HG03045 (cell line): ENCODE data around the gene EYA4.
"Not testable (repeated sequence)": the region's sequence is repeated elsewhere in the genome, so short reads cannot be mapped to it uniquely, and the experiment has no call there.

Source experiments
- ATAC-seq: cut with Tn5 transposase; IDR thresholded peaks from one replicate; pipeline ENCODE4 v1.9.1; 2021; ENCODE audit warnings: mild to moderate bottlenecking, moderate library complexity; ENCODE audit not compliant: unreplicated experiment

EYA4 gene

DNA sequence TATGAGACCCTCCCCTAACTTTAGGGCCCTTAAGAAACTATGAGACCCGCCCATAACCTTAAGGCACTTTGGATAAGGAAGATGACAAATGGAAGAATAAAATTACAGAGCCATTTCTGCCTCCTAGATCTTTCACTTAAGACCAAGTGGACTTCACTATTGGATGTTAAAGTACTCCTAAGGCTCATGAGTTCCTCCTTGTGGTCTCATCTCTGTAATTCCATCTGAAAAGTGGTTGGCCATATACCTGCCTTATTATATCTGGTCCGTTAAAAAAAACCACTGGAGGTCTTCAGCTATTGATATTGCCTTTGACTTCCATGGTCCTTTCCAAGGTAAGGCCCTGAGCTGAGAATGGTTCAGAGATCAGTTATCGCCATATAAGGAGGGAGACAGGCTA lies 310.3 kb downstream of the EYA4 start:
- no peak for ATAC-seq

DNA sequence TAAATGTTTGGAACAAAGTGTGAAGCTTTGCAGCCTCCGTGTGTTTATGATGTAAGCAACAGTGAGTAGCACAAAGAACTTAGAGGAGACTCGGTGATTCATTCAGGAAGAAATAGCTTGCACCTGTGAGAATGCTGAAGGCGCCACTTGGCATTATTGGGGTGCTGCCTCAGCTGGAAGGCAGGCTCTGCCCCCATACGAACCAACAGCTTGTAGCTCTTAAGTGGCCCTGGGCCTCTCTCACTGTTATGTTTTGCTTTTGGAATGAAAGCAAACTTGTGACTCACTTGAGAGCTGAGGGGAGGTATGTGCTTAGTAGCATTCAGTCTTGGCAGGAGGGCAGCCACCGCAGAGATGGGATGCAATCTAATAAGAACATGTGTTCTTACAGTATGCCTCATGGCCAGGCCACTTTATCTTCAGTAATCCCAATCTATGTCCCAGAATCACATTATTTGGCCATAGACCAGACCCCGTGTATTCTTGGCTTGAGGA lies 310.7 kb downstream of the EYA4 start:
- no peak for ATAC-seq

DNA sequence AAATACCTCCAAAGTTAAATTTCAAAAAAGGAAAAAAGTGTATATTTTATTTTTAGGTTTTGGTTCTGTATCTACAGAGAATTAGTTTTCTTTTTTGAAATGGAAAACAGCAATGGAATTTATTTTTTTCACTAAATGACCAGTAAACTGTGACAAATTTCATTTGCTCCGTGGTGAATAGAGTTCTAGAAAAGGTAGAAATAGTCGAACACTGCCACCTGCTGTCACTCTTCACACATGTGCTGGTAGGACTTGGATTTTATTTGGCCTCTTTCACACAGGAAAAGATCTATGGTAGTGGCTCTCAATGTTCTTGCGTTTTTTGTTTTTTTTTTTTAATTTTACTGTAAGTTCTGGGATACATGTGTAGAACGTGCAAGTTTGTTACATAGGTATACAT lies 312.5 kb downstream of the EYA4 start:
- ATAC-seq = no peak

DNA sequence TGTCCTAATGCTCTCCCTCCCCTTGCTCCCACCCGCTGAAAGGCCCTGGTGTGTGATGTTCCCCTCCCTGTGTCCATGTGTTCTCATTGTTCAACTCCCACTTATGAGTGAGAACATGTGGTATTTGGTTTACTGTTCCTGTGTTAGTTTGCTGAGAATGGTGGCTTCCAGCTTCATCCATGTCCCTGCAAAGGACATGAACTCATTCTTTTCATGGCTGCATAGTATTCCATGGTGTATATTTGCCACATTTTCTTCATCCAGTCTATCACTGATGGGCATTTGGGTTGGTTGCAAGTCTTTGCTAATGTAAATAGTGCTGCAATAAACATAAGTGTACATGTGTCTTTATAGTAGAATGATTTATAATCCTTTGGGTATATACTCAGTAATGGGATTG lies 313.0 kb downstream of the EYA4 start:
- not testable (repeated sequence) for ATAC-seq

DNA sequence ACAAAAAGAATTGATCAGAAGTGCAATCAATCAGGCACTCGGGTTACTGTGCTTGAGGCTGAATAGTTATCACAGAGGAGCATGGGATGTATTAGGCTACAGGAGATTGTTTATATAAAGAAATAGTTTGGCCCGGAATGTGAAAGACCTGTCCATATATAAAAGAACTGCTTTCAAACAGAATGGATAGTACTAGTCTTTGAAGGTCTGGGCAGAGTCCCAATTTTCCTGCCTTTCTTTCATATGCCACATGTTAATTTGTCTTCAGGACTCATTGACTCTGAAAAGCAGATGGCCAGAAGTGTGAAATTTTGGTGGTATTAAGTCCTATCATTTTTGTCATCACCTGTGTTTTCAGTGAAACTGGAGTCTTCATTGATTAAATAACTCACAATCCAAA lies 314.5 kb downstream of the EYA4 start:
- no peak for ATAC-seq

DNA sequence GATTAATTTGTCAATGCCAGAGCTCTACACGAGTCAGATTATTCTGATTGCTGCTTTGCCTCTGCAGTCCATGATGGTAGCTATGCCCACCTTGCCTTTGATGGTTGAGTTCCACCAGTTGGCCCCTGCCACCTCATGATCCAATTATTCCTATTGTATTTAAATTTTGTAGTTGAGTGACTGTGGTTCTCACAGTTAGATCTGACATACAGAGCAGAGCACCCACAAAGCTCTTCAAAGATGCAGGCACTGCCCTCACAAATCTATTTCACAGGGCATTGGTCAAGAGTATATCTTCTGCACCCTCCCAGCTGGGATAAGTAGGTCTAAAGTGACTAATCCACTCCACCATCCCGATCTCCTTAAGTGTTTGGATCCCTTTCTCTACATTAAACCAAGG lies 318.8 kb downstream of the EYA4 start:
- ATAC-seq = no peak

DNA sequence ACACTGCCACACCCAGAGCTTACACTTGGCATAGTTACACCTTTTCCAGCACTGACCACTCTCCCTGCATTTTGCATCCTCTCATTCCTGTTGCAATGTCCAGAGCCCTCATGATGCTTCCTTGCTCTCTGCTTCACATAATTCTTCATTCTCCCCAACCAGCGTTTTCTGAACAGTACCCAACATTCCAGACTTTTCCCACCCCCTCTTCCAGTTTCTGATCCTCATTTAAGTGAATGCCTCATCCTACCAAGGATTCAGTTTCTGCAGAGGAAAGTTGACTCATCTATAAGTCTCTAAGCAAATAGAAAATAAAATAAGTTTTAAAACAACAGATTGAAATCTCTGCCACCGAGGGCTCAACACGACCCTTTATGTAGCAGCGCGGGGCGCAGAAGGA lies 326.5 kb downstream of the EYA4 start:
- ATAC-seq = no peak

DNA sequence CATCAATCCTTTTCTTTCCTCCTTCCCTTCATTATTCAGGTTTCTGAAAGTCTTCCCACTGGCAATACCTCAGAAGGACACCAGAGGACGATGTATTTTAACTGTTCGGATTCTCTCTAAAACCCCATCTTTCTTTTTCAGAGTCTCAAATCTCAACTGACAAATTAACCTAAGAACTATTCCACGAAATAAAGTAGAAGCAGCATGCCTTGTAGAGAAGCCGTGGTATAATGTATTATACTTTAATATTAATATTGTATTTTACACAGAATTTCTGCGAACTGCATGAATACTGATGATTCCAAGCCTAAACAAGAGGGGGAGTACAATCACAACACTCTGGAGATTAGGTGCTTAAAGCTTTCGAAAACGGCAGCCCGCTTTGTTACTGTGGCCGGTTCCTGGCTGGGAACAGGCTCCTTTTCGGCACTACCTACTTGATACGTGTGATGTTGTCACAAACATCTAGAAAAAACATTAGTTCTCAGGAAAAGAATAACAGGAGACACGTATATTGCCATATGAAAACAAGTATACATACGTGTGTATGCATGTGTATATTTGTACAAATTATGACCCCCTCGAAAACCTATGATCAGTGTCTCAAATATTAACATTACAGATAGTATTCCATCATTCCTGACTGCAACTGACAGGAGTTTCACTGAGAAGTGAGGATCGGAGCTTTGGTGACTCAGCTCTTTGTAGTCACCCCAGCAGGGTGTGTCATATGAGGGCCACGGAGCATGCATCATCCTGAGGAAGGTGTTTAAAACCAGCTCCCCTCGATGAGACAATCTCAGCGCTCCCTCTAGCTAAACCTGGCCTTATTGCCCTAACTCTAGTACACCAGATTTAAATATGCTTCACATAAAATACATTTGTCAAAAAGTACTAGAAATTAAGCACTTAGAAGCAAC lies 328.1 kb downstream of the EYA4 start:
- no peak for ATAC-seq

DNA sequence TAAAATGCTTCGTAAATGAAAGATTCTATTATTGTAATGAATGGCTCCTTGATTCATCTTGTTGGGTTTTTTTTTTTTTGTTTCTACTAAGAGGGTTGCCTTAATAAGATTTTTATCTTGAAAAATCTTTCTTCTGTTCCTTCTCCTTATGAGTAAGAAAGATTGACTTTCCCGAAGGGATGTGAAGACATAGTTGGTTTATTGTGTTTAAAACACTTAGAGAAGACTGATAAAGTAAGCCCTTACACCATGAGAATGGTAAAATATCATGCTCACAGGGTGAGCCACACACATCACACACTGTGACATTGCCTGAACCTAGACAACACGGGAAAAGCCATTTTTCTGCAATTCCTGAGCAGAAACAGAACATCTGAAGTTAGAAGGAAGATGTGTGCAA lies 330.5 kb downstream of the EYA4 start:
- no peak for ATAC-seq

DNA sequence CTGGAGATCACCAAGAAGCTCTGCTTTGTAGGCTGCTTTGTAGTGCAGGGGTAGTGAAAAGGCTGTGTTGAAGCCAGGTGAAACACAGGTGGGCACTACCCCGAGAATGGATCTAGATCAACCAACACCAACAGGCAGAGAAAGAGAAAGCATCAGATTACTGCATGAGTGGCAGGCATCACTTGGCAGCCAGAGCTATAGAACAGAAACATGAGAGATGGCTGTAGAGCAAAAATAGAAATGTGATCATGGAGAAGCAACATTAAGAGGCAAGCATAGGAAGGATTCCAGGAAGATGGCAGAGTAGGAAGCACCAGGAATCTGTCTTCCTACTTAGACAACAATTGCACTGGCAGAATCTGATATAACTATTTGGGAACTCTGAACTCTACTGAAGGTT lies 336.7 kb downstream of the EYA4 start:
- ATAC-seq = no peak
